ENCODE results near the gene PPIB. TPM values are rescaled to one million over a fixed set of nuclear protein-coding genes. Genes with fewer than 3 reads are reported as not detected.

Gene PPIB
- total RNA-seq, 6 donors from 2014 or later = 87.0 to 497 (median 286) TPM

GRCh38 chr15:64166102-64166890 lies 3.5 kb upstream of the PPIB start:
- DNase-seq = no peak
- Histone ChIP-seq H3K27me3 (no peaks in the 10 kb centered on the region), H3K4me1 (peaks cover 16 to 25% (median 23%) of the 10 kb centered on the region in 4 donors), H3K9me3 (no peaks in the 10 kb centered on the region), H3K27ac (no peak overlapping the region), H3K4me3 (no peak overlapping the region), H3K36me3 (peaks cover 0 to 16% (median 6%) of the 10 kb centered on the region in 4 donors)
- 91 to 94% methylated on average over 5 of the region's 5 CpGs for WGBS, 2 donors
- no peak for ATAC-seq (ENCODE audit: low FRiP score in 2 of 2)
- TF ChIP-seq EP300 (IDR thresholded peaks at IDR 0.05) (no peak), CTCF (IDR thresholded peaks at IDR 0.05) (no peak)

- peak overlapping the region; percentile 82 to 95 (median 86) for H3K27ac ChIP-seq
- 70 to 85% methylated on average over 4 of the region's 4 CpGs for WGBS, 2 donors
- DNase-seq = no peak
Measured at GRCh38 chr15:64164436-64164835, 1.6 kb upstream of the PPIB start.

GRCh38 chr15:64163659-64164362 lies 989 bp upstream of the PPIB start:
- Histone ChIP-seq H3K4me1 (peaks cover 29 to 49% (median 46%) of the 10 kb centered on the region in 4 donors), H3K36me3 (peaks cover 22 to 29% (median 25%) of the 10 kb centered on the region in 4 donors), H3K9me3 (no peaks in the 10 kb centered on the region), H3K27ac (peak overlapping the region; percentile 82 to 95 (median 86)), H3K27me3 (no peaks in the 10 kb centered on the region), H3K4me3 (peak overlapping the region in 3 of 4 donors; percentile 84 to 89 (median 86))
- 24 to 27% methylated on average over 14 of the region's 14 CpGs for WGBS, 2 donors
- ATAC-seq (ENCODE audit: low FRiP score in 2 of 2) = peak; percentile 2 to 28
- no peak for TF ChIP-seq POLR2AphosphoS5 (IDR thresholded peaks at IDR 0.05)
- no peak for TF ChIP-seq POLR2A (IDR thresholded peaks at IDR 0.05)
- no peak for TF ChIP-seq CTCF (IDR thresholded peaks at IDR 0.05)
- no peak for TF ChIP-seq EP300 (IDR thresholded peaks at IDR 0.05)
- peak in 1 of 2 donors; percentile 51 for DNase-seq

More at GRCh38 chr15:64164436-64164835, 1.6 kb upstream of the PPIB start:
- no peak for ATAC-seq (ENCODE audit: low FRiP score in 2 of 2)
- H3K27me3 ChIP-seq = no peaks in the 10 kb centered on the region
- H3K4me3 ChIP-seq = no peak overlapping the region
- peaks cover 16 to 23% (median 19%) of the 10 kb centered on the region in 4 donors for H3K36me3 ChIP-seq
- peaks cover 29 to 43% (median 40%) of the 10 kb centered on the region in 4 donors for H3K4me1 ChIP-seq
- H3K9me3 ChIP-seq = no peaks in the 10 kb centered on the region
- TF ChIP-seq POLR2A (IDR thresholded peaks at IDR 0.05) = no peak
- no peak for TF ChIP-seq POLR2AphosphoS5 (IDR thresholded peaks at IDR 0.05)
- TF ChIP-seq CTCF (IDR thresholded peaks at IDR 0.05) = no peak
- no peak for TF ChIP-seq EP300 (IDR thresholded peaks at IDR 0.05)

- no peak for TF ChIP-seq POLR2A (IDR thresholded peaks at IDR 0.05)
- TF ChIP-seq EP300 (IDR thresholded peaks at IDR 0.05) = no peak
- TF ChIP-seq POLR2AphosphoS5 (IDR thresholded peaks at IDR 0.05) = no peak
- no peak for TF ChIP-seq CTCF (IDR thresholded peaks at IDR 0.05)
- 0% methylated on average over 7 to 13 of the region's 21 CpGs for WGBS, 2 donors
- ATAC-seq (ENCODE audit: low FRiP score in 2 of 2) (peak; percentile 48 to 71), DNase-seq (no peak)
- H3K9me3 ChIP-seq = no peaks in the 10 kb centered on the region
- peak overlapping the region; percentile 82 to 95 (median 86) for H3K27ac ChIP-seq
- peaks cover 32 to 43% (median 39%) of the 10 kb centered on the region in 4 donors for H3K36me3 ChIP-seq
- no peaks in the 10 kb centered on the region for H3K27me3 ChIP-seq
- peak overlapping the region; percentile 63 to 89 (median 85) for H3K4me3 ChIP-seq
- peaks cover 29 to 50% (median 47%) of the 10 kb centered on the region in 4 donors for H3K4me1 ChIP-seq
Measured at GRCh38 chr15:64162478-64162868, 349 bp downstream of the PPIB start.
